HG03457 (cell line): ENCODE results near the gene SLC9A9.

ENCODE experiments used
- ATAC-seq: cut with Tn5 transposase; IDR thresholded peaks from one replicate; pipeline ENCODE4 v1.9.1; 2021; ENCODE audit warnings: moderate number of reproducible peaks; ENCODE audit not compliant: unreplicated experiment

The SLC9A9 gene

DNA sequence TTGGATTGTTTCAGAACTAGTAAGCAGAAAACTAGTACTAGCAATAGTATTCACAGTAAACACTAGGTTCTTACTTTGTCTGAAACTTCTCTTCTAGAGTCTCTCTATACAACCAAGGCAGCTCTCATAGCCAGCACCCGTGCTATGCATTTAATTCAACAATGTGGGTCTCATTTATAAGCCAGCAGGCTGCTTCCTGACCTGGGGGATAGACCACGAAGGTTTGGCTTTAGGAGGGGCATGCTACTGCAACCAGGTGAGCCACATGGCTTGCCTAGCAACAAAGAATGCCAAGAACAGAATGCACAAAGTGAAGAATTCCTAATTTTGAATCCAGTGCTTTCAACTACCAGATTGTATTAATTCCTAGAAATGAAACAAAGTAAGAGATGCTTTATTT, 514.9 kb downstream of the SLC9A9 start:
- ATAC-seq: no peak

DNA sequence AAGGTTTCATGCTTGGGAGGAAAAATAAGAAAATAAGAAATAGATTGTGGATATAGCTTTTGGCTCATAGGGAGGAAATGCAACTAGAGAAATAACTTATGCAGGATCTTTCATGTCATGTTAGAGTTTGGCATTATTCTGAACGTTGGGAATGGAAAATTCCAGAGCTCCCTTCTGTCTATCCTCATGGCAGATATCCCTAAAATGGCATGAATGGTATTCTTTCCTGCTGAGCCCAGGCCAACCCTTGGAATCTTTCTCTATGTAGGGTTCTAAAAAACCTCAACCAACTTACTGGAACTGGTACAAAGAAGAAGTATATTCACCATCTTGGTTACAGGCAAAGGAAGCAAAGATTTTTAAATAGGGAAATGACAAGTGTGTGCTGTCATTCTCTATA, 516.2 kb downstream of the SLC9A9 start:
- no peak for ATAC-seq

DNA sequence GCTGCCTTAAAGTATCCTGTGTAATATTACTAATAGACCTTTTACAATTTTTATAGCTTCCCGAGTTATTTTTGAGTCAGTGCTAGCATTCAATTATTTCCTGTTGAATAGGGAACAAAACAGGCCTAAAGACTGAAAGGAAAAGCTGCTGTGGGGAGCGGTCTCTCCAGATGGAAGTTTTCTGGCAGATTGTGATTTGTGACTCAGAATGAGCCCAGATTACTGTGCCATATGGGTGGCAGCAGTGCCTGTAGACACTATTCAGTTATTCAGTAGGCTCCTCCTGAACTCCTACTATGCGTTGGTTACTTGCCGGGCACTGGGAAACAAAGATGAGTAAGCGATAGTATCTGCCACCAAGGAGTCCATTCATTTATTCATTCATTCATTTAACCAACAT, 516.9 kb downstream of the SLC9A9 start:
- no peak for ATAC-seq

DNA sequence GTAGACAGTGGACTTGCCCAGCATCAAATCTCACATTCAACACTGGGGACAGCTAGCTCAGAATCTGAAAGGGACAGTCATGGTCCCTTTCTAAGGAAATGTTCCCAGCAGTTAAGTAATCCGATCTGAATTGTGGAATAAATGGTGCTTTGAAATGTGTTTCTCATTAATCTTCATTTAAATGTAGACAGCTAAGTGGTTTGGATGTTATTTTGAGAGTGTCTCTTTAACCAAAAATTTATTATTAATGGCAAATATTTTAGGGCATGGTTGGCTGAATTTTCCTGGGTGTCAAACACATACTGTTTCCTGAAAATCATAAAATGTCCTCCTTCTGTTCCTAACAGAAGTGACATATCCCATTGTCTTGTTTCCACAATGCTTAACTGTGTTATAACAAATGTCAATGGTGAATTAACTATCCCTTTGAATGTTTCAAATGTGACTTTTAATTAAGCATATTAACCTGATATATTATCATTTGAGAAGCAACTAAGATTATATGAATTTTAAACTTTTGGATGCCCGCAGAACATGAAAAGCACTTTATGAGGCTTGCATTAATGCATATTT, 517.9 kb downstream of the SLC9A9 start:
- no peak for ATAC-seq

DNA sequence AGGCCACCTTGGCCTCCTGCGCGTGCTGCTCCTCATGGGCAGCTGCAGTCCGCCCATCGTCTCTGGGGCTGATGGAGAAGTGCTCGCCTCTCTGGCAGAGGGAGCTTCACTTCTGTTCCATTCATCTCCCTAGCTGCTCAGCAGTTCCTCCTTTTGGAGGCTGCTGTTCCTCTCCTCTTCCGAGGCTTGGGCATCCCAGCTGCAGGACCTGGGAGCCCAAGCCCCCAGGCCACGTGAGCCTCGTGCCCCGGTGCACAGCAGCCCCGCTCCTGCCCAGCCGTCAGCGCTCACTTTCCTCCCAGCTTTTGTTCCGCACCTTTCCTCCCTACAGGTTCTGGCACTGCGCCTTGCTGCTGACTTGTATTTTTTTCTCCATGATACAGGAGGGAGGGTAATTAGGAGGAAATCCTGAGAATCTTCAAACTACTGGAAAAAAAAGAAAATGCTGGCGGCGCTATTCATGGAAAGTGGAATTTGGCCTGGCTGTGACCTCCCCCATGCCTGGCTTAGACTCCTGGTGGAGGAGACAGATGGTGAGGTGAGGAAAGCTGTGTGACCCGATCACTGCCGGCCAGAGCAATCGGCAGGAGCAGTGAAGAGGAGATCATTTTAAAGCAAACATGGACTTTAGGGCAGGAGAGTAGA, 518.6 kb downstream of the SLC9A9 start:
- no peak for ATAC-seq

DNA sequence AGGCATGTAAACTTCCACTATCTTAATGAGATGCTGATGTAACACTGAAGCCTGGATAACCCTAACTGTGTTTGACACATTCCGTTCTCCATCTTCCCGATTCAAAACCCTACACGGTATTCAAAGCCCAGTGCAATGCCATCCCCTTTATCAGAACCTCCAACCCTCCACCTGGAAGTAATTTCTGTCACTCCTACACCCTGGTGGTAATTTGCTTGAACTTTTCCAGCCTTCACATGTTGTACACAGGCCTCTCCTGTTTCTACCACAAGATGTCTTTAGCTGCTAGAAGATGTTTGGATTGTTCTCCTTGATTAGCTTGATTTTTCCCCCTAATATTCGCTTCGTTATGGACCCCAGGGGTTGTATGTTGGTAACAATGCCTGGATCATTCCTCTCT, 519.8 kb downstream of the SLC9A9 start:
- ATAC-seq: no peak

DNA sequence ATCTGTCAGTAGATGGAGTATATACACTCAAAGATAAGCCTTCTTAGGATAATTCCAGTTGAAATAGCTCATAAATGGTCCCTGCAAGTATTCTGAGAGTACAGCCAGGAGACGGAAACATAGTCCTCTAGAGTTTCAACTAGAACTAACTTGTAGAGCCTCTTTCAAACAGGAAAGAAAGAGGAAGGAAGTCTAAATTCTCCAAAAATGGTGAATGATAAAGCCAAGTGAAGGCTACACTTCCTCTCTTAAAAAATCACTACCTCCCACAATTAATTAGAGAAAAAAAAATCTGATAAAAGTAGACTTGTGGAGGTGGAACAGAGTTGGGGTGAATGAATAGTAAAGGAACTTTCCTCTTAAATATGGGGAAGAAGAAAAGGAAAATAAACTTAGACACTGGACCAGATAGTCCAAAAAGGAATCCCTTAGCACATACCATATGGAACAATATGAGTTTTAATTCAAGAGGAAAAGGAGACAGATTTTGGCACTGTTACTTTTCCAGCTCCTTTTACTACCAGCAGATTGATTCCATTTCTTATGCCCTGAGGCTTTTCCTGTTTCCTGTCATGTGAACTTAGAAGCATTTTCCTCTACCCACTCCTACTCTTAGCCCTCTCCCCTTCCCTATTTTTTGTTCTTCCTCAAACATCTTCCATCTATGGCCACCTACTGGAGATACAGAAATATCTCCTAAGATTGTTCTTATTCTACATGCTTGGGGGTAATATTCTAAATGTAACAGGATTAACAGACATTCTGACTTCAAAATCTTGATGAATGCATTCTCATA, 521.1 kb downstream of the SLC9A9 start:
- no peak for ATAC-seq

DNA sequence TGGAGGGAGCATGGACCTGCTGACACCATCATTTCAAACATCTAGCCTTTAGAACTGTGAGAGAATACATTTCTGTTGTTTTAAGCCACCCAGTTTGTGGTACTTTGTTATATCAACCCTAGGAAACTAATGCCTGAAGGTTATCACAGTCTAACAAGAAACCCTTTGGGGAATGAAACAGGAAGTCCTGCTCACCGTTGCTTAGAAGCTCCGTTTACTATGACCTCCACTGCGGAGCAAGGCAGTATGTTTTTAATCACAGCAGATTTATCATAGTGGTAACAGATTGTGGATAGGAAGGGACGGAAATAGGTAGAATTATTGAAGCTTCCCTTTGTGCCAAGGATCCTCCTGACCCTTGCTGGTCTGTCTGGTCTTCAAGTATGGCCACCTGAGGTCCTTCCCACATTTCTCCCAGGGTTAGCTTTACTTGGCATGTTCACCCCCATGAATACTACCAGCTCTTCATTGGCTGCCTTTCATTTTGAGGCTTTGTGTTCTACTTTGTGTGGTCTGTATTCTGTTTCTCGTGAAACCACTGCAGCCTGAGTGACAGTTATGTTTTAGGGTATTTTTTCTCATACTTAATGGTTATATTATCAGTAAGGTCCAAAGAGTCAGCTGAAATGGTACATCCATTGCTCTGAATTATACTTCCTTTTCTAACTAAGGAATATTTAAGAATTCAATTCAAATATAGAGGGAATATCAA, 527.1 kb downstream of the SLC9A9 start:
- ATAC-seq: no peak

DNA sequence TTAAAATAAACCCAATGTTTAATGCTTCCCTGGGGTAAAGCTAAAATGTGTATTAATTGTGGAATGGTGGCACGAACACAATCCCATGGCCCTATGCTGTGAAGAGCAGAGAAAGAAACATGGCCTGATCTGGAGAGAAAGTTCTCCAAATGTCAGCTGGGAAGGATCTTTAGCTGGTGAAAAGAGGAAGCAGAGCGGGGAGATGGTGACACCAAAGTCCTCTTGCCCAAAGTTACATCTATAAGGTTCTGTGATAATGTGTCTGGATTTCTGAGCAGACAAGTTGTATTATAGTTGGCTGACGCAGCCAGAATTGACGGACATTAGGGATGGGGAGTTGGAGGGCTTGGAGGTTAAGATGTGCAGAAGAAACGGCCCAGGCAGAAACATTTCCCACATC, 532.5 kb downstream of the SLC9A9 start:
- no peak for ATAC-seq

DNA sequence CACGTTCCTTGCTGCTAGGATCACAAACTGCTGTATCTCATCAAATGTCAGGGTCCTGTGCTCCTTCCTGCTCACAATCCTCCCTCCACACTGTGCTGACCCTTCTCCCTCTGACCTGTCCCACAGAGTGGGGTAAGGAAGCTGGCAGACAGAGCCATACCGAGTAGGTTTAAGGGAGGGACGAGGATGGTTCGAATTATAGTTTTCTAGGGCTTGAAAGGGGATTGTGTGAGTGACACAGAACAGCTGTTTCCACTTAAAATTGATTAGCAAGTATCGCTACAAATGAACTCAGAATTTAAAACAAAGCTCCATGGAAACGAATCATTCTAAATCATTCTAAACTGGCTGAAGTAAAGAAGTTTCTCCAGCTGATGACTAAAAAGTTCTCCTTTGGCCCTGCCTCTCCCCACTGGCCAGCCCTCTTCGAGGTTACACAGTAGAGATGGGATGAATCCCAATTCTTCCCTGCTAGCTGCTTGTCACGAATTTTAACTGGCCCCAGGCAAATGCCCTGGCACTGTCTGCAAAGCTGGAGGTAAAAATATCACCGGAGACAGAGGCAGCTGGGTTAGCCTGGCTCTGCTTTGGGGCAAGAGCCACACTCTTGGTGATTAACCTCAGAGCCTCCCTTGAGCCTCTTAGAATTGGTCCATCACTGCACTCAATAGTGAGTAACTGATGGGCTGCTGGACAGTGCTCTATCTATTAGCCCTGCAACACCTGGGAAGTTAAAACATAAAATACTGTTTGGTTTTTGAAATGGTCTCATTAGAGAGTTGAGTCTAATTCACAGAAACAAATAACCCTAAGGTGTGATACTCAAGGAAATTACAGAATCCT, 533.8 kb downstream of the SLC9A9 start:
- ATAC-seq: no peak

DNA sequence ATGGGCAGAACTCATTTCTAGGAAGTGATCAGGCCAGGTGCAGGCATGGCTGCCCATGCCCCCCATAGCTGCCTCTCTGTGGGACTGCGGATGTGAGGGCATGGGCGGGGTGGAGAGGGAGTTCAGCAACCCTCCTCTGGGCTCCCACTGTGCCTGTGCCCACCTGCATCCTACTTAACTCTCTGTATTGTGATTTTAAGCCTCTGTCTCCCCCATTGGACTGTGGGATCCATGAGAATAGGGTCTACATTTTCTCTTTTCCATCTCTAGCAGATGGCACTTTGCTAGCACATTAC, 534.4 kb downstream of the SLC9A9 start:
- ATAC-seq: no peak

DNA sequence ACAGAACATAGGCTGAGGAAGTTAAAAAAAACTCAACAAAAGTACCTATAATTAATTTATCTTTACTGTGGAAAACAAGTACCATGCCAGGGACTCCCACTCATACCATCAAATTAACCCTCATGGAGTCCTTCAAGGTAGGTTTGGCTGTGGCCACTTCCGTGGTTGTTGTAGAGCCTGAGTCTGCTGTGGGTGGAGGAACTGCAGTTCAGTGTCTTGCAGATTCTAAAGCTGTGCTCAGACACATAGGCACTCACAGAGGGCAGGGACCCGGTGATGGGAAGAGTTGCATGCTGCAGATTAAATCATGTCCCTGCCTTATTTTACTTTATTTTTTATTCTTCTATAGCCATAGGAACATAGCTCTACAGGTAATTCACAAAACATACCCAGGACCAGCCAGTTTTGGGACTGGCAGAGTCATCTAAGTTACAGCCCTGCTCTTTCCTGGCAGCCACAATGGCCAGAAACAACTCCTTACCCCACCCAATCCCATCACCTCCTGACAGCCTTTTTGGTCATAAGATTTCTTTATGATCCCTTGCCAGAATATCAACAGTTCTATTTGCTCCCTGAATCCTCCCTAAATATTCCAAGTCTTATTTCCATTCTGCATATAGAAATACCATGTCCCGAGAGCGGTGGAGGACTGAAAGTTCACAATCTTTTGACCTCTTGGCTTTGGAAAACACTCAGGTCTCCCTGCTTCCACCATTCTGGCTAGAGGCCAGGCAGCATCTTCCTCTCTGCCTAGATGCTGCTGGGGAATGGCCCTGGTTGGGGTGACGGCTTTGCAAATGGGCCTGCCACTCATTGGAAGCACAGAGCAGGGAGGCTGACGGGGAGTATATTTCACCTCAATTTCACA, 535.0 kb downstream of the SLC9A9 start:
- no peak for ATAC-seq

DNA sequence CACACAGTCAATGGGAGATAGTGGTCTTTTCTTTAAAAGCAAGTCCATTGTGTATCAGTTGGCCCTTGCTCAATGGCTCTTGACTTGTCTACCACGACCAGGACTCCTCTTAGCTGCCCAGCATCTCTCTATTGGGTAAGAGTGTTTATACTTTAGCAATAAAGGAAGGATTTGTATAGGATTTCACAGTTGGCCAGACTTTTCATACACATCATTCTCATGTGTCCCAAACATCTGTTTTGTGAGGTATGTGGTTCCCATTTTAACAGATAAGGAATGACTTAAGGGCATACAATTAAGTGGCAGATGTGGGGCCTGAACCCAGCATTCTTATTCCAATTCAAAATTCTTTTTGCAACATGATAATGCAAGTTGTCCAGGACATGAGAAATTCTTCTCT, 537.2 kb downstream of the SLC9A9 start:
- no peak for ATAC-seq

DNA sequence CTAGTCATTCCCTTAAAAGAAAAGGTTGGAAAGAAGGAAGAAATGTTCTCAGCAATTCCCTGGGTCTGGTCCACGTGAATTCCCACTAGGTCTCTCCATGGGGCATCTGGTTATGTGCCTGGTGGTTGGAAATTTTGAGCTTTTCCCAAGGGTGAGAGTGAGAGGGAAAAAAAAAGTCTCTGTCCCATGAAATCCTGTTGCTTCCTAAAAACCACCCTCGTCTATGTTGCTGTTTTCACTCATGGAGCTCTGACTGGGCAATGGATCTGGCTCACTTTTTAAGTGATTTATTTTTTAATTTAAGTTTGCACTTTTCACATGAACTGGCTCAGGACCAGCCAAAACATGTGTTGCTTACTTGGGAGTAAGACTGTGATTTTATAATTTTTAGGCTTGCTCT, 538.6 kb downstream of the SLC9A9 start:
- ATAC-seq: no peak

DNA sequence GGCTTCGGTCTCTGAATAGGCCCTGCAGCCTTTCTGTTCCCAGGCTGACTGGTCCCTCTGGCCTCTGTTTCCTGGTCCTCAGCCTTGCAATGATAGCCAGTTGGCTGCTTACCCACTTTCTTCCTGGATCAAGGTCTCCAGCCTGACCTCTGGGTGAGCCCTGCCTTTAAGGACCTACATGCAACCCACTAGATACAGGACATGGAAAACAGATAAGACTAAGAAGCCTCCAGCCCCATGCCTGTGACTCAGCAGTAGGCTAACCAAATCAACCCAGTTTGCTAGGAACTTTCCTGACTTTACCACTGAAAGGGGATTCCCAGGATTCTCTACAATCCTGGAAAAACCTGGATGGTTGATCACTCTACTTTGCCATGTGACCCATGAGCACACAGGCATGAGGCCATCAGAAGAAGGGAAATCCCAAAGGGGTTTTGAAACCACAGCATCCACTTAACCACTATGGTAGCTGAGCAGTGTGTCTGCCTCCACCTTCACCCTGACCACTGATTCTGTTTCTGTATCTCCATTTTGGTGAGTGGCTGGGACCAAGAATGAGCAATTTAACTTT, 540.6 kb downstream of the SLC9A9 start:
- no peak for ATAC-seq

DNA sequence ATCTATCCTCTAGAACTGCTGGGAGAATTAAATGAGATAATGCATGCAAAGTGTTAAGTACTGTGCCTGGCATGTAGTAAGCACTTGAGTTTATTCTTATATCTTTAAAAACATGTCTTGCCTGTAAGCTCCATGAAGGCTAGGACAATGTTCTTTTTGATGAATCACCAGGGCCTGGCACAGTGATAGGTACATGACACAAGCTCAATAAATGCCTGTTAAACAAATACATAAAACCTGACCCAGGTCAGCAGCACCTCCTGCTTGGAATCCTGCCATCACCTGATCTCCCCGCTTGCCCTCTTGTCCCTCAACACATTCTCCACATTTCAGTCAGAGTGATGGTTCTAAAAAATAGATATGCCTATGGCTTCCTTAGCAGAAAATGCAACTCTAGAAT, 541.9 kb downstream of the SLC9A9 start:
- ATAC-seq: no peak

DNA sequence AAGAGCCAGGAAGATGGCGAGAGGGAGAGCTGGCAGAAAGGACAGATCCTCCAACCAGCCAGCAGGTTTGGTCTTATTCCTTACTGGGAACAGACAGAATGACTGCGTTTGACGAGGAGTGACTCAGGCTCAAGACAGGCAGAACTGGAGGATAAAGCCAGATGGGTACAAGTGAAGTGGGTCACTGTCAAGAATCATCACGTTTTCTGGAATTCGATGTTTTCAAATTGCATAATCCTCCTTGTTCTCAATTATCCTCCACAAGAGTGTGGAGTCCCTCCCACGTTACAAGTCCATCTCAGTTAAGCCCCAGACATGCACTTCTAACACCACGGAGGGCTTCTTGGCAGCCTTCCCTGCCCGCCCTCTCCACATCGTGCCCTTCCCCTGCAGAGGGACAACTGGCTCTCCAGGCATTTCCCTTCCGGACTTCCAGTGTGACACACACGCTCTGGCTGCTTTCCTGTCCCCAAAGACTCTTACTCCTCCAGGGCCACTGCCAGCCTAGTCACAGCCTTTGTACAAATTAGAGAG, 545.6 kb downstream of the SLC9A9 start:
- ATAC-seq: no peak

DNA sequence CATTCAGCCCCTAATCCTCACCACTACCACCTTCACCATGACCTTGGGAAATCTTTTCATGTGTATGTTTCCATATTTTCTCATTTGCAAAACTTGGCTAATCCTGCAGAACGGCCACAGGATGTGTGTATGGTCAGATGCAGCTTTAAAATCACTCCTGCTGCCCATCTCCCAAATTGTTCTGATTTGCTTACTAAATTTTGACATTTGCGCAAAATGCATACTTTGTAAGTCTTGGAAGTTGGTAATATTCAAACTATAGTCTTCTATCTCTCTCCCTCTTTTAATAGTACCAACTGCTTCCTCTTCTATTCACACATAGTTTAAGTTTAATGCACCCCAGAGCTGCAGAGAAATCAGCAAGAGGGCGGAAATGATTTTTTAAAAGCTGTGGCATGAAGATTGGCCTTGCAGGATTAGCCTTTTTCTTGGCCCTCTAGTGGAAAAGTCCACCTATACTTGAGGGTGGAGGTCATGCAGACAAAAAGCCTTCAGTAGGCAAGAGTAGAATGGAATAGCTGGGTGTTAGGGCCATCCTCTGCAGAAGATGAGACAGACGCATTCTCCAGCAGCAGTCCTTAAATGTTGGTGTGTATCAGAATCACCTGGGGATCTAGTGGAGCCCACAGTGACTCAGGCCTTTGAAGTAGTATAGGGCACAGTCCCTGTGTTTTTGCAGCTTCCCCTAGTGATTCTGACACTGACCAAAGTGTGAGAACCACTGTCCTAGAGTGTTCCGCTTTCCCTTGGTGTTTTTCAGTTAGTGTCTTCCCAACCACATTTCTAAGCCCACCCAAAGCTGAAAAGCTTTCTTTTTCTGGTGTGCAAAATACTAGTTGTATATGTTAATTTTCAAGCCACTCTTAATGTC, 547.0 kb downstream of the SLC9A9 start:
- no peak for ATAC-seq
